ENCODE data around the gene TBC1D4.
"Not testable (repeated sequence)": the region's sequence is repeated elsewhere in the genome, so short reads cannot be mapped to it uniquely, and the experiment has no call there.

Gene TBC1D4

DNA sequence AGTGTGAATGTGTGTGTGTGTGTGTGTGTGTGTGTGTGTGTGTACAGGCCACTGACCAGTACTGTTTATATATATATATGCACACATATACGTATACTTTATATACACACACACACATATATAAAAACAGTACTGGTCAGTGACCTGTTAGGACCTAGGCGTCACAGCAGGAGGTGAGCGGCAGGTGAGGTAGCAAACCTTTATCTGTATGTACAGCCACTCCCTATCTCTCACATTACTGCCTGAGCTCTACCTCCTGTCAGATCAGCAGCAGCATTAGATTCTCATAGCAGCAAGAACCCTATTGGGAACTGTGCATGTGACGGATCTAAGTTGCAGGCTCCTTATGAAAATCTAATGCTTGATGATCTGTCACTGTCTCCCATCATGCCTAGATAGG lies 34.5 kb downstream of the TBC1D4 start:
- no peak for DNase-seq

DNA sequence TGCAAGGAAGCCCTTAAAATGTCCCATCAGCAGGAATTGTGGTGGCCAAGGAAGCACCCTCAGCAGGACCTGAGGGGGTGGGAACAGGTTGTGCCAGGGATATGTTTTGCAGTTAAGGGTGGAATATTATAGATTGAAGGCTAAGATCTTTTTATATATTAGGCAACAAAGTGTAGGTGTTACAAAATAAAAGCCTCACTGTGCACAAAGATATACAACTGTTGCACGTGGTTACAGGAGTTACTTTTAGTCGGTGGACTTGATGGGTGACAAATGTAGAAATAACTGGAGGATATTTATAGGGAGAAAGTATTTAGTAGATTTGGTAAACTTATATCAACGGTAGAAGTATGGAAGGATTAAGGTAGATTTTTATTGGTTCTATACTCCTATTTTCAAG lies 35.1 kb downstream of the TBC1D4 start:
- DNase-seq, result no peak

DNA sequence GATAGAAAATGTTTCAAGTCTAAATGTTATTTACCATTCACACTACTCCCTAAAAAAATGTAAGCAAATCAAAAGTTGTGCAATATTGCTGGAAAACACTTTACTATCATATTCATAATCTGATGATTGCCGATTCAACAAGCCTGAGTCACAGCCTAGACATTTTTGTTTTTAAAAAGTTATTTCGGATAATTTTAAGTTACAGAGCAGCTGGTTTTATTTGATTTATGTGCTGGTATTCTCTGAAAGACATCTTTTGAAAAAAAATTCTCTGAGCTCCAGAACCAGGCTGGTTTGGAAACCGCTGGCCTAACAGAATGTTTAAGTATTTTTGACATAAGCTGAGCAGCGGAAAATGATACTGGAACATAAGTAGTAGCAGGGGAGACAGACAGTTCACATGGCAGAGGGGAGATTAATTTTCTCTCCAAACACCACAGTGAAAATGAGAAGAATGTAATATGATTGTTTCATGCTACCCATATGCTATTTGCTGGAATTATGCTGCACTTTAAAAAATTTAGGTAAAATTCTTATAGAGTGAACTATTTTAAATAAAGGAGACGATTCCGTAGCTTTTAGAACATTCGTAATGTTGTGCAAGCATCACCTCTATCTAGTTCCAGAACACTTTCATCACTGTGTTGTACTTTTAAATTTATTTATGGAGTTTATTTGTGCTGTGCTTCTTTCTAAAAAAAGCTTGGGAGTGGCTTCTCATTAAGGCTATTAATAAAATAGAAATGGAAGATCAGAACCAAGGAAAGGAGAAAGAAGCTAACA lies 36.1 kb downstream of the TBC1D4 start:
- no peak for DNase-seq

DNA sequence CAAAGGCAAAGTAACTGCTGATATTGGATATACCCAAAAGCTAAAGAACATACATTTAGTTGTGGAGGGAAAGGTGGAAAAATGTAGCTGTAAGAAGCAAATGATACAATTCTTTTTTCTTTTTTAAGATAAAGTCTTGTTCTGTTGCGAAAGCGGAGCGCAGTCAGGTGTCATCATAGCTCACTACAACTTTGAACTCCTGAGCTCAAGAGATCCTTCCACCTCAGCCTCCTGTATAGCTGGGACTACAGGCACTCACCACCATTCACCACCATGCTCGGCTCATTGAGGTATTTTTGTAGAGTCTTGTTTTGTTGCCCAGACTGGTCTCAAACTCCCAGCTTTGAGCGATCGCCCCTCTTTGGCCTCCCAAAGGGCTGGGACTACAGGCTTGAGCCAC lies 38.0 kb downstream of the TBC1D4 start:
- DNase-seq, result no peak

DNA sequence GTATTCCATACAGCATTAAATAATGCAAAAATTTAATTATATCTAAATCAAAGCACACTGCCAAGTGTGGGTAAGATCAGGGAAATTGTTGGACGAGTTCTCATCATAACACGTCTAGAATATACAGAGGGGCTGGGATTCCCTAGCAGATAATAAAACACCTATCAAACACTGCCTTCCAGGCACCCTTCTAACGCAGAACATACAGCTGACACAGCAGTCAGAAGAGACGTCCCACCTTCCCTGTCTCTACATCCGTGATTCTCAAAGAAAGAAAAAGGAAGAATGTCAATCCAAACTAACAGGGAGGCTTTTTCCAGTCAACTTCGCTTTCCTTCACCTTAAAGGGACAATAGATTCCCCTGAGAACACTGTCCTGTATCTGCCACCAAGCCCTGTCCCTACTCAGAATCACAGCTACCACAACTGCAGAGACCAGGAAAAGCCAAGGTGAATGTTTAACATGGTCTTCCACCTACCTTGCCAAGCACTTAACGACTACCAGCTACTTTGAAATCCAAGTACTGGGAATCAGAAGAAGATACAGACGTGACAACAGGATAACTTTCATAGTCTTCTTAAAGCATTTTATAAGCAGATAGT lies 38.5 kb downstream of the TBC1D4 start:
- DNase-seq, result no peak

DNA sequence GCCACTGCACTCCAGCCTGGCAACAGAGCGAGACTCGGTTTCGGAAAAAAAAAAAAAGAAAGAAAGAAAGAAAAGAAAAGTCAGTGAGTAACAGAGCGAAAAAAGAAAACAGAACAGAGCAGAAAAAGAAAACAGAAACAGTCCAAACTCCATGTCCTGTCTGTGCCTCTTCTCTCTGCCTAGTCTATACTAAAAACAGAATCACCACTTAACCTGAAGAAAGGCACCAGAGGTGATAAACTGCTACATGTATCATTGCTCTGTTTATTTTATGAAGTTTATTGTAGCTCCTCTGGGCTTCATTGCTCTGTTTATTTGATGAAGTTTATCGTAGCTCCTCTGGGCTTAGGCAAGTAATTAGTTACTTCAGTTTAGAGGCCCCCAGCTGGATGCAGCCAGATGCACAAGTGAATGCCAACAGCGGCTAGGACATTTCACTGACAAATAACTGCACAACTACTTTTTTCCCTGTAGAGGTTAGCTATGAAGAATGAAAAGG lies 39.2 kb downstream of the TBC1D4 start:
- no peak for DNase-seq

DNA sequence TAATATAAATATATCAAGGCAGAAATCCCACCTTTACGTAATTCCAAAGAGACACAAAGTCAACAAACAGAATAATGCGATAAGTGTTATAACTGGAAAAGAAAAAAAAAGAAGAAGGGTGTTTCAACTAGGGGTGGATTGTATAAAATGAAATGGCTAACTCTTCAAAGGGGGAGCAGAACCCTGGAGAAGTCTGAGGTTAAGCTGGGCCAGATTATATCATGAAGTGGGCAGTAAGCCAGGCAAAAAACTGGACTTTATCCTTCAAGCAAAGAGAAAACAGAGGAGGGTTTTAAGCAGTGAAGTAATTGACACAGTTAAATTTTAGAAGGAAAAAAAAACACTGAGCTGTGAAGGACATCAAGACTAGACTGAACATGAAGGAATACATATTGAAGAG lies 41.9 kb downstream of the TBC1D4 start:
- no peak for DNase-seq

DNA sequence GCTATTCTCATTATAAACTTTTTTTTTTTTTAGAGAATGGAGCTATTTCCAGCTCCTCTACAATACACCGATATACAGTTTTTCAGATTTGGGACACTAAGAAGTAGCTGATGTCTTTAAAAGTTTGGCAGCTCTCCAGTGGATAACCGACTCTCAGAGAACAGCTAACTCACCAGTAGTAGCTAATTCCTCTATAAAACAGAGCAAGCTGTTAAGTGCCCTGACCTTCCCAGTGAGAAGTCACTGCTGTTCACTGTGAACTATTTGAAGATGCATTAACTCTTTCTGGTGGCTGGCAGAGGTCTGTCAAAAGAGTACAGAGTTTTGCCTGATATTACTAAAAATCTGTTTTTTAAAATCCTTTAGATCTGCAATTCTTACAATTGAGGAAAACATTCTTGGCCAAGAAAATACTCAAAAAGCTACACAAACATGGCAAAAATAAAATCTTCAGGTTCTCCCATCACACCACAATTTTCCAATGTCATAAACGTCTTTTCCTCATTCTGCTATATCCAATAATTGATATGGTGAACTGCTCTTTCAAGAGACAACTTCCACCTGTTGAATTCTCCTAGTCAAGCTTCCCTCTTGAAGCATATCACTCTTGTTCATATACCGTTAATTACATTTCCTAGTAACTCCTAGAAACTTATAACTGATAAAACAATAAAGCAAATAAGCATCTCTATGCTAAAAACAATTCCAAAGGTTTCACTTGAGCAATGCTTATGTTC lies 44.2 kb downstream of the TBC1D4 start:
- DNase-seq, result no peak

DNA sequence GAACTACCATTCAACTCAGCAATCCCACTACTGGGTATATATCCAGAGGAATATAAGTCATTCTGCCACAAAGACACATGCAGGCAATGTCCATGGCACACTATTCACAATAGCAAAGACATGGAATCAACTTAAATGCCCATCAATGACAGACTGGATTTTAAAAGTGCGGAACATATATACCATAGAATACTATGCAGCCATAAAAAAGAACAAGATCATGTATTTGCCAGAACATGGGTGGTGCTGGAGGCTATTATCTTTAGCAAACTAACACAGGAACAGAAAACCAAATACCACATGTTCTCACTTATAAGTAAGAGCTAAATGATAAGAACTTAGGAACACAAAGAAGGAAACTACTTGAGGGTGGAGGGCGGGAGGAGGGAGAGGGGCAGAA lies 47.8 kb downstream of the TBC1D4 start:
- not testable (repeated sequence) for DNase-seq

DNA sequence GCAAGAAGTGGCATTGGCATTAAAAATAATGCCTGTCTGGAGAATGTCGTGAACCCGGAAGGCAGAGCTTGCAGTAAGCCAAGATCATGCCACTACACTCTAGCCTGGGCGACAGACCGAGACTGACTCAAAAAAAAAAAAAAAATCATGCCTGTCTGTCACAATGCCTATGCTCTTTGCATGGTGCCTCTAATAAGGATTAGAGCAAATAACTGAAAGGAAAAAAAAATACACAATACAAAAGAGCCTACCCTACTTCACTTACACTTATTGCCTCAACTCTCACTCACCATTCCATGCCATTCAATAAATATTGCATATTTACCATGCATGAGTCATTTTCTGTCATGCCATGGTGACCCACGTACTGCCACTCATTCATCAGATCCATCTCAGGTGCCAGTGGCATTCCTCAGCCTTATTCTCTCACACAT lies 49.1 kb downstream of the TBC1D4 start:
- no peak for DNase-seq

DNA sequence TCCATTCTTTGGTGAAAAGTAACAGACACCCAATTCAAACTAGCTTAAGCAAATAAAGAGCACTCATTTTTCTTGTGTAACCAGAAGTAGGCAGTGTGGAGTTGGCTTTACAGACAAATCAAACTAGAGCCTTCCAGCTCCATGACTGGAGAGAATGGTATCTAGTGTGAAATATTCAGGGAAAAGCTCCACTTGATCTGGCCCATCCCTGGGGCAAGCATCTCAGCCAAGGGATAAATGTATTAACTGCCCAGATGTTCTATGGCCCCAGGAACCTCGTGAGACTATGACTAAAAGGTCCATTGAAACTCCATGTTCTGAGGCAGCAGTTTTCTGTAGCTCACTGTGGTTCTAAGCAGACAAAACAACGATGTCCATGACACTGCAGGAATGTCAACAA lies 49.9 kb downstream of the TBC1D4 start:
- no peak for DNase-seq

DNA sequence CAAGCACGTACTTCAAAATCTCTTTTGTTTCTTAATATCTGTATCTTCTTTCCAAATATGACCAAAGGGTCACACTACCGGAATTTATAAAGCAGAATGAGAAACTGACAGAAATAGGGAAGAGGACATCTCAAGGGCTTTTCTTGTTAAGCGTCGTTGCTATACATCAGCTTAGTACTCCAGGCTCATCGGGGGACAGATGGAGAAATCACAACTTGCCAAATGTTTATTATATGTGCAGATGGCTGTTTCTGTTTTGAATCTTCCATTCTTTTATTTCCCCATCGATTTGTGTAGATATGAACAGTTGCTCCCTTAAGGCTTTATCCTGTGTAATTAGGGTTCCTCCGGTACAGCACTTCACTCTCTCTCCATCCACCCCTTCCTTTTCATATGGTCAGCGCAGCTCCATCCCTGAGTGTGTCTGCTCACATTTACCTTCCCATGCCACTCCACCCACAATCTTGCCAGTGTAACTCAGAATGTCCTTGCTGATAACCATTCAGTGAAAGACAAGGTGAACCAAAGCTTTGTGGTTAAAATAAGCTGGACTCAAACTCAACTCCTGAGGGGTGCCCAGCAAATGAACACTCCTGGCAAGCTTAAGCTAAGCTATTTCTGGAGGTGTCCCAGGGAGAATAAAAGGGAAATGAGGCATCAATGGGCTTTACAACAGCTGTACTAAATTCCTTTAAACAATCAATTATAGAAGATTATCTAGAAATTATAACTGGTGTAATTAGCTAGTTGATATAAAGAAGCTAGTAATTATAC lies 51.3 kb downstream of the TBC1D4 start:
- DNase-seq, result no peak

DNA sequence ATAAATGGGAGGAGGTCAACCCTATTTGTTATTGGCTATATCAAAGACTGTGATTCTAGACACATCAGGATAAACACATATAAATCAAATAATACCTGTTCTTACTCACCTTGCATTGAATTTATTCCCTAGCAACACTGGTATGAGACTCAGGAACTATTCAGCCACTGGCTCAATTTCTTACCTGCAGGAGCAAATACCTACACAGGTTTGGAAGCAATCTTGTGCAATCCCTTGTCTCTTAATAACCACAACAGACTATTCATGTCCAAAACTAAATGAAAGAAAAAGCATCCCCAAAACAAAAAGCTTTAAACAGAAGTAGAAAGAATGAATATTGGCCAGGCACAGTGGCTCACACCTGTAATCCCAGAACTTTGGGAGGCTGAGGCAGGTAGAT lies 55.5 kb downstream of the TBC1D4 start:
- no peak for DNase-seq

DNA sequence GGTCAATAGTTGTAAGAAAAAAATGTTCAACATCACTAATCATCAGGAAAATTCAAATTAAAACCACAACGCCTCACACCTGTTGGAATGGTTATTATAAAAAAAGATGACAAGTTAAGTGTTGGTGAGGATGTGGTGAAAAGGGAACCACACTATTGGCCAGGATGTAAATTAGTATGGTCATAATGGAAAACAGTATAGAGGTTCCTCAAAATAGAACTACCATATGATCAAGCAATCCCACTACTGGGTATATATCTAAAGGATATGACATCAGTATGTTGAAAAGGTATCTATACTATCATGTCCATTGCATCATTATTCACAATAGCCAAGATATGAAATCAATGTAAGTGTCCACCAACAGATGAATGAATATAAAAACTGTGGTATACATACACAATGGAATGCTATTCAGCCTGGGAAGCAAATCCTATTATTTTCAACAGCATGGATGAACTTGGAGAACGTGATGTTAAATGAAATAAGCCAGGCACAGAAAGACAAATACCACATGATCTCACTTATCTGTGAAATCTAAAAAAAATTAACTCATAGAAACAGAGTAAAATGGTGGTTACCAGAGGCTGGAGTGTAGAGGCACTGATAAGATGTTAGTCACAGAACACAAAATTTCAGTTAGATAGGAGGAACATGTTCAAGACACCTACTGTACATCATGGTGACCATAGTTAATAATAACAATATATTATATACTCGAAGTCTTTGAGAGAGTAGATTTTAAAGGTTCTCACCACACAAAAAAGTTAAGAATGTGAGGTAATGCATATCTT lies 56.6 kb downstream of the TBC1D4 start:
- no peak for DNase-seq

DNA sequence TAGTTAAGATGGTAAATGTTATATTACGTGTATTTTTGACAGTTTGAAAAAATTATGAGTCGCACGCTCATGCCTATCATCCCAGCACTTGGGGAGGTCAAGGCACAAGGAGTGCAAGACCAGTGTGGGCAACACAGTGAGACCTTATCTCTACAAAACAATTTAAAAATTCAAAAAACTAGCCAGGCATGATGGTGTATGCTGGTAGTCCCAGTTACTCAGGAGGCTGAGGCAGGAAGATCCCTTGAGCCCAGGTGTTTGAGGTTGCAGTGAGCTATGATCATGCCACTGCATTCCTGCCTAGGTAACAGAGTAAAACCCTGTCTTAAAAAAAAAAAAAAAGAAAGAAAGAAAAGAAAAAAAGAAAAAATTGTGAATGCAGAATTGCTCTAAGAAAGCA lies 58.0 kb downstream of the TBC1D4 start:
- no peak for DNase-seq

DNA sequence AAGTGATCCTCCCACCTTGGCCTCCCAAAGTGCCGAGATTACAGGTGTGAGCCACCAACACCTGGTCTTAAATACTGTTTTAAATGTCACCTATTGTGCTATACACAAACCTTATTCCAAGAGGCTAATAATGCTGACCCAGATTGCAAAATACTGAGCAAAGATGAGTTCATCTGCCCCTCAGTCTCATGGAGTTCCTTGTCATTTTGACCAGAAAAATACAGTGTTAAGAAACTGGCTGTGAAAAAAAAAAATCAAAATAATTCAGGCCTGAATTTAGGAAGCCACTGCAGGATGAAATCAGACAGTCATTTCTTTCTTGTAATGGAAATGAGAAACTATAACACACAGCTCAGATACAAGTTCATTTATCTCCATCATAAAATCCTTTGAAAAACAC lies 59.9 kb downstream of the TBC1D4 start:
- DNase-seq, result no peak

DNA sequence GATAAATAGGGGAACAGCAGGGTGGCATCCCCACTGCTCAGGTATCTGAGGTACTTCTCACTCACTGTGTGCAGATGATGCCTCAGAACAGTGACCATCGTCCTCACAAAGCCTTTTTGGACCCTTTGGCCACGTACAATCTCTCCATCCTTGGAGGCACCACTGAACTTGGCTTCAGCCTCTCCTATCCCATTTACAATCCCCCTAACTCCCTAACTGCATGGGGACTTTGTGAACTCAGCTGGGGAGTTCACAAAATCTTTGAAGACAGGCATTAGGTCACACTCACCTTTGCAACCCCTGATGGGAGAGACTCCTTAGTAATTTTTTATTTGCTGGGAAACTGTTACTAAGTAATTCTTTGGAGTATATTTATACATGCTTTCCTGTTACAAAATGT lies 60.8 kb downstream of the TBC1D4 start:
- no peak for DNase-seq

DNA sequence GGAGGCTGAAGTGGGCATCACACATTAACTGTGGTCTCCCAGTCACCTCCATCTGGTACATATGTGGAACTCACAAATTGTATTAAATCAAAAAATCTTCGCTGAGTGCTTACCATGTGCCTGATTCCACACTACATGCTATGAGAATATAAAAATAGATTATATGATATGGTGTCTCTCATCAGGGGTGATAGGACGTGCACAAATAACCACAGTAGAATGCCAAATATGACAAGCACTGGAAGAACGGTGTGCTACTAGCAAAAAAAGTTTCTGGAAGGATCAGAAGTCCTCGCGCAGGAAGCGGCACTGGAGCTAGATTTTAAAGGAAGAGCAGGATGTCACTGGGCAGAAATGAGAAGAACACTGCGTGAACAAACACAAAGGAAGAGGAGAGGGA lies 62.3 kb downstream of the TBC1D4 start:
- no peak for DNase-seq

DNA sequence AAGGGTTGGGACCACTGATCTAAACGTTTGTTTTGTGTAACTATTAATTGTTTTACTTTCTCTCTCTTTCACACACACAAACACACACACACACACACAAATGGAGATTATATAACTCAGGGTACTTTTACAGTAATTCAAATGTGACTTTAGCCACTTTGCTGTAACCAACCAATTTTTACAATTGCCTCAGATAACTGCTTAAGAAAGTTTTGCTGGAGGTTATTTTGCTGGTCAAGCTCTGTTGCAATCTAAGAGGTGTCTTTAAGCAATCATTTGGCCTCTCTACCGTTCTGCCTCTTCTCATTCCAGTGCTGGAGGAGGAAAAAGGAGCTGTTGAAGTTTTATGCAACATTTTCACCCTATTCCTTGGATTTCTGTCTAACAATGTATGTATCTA lies 63.0 kb downstream of the TBC1D4 start:
- DNase-seq, result no peak

DNA sequence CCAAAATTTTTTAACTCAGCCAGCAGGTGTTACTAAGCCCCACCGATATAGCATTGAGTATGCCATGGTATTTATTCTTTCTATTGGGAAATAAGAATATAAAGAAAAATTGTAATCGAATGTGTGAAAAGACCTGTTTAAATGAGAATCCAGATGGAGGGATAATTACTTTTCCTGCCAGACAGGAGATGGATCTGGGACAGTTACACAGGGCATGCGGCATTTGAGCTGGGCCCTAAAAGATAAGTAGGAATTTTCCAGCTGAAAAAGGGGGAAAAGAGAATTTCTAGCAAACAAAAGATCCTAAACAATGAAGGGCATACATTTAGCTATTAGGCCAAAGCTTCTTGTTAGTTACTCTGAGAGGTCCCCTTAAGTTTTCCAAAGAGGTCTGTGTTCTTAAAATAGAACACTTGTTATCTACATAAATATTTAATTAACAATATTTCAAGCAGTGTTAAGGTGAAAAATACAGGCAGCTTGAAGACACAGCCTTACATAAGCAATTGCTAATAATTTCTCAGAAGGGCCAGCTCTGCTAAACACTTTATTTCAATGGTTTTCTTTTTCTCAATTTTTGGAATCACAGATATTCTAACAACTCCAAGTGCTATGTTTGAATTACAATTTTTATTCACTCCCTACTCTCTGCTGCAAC lies 63.7 kb downstream of the TBC1D4 start:
- DNase-seq, result no peak

DNA sequence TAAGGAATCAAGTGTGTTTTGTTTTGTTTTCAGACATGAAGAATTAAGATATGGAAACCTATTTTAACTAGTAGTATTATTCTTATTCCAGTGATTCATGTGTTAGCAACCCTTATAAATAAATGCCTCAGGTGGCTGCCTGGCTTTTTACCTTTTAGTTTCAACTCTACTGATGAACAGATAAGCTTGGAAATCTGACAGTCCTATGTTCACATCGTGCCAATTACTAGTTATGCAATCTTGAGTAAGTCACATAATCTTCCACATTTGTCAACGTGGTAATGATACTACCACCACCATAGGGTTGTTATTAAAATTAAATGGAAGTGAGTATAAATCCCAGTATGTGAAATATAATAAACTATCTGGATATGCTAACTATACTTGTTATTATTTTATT lies 64.3 kb downstream of the TBC1D4 start:
- no peak for DNase-seq

DNA sequence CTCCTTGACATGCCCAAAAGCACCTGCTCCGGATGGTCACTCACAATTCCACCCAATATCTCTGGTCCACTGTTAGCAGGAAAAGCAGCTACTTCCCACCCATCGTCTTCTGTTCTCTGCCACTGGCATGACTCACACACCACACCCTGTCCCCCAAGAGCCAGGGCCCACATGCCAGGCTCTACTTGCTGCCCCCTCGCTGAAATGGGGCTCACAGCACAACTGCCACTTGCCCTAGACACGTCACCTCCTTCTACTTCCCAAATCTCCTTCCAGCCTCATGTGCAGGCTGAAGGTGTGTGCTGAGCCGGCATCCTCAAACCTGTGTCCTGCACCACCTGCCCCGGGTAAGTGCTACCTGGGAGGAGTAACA lies 65.0 kb downstream of the TBC1D4 start:
- DNase-seq, result no peak

Data from CD4-positive, alpha-beta T cell treated with Interleukin-4 for 1 hour (primary cell).